ENCODE measurements around the gene KLRB1.

DNA sequence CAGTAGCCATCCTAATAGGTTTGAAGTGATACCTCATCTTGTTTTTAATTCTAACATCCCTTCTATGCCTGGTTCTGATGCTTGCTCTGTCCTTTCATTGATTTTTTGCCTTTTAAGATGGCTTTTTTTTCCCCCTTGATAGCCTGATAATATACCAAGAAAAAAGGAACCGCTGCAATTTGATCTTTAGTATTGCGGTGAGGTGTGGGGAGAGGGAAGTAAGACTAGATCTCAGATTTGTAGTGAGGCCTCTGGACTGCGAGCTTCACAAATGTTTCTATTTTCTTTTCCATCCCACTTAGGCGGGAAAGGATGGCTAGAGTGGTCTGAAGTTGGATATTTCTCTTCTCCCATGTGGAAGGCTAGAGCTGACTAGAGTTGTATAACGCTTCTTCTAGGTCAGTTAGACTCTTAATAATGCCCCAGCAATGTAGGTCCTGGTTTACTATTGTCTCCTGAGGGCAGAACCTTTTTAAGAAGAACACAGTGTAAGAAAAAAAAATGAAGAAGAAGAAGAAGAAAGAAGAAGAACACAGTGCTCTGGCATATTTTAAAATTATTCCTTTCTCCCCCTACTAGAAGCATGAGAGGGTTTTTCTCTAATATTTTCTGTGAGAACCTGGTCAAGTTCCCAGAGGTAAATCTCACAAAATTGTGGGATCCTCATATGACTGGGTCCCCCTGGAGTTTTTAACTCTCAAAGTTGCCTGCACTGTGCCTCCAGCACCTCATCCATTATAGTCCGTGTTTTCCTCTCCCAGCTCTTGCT is 11.9 kb upstream of the KLRB1 start:
- TF ChIP-seq, protein P1, sequence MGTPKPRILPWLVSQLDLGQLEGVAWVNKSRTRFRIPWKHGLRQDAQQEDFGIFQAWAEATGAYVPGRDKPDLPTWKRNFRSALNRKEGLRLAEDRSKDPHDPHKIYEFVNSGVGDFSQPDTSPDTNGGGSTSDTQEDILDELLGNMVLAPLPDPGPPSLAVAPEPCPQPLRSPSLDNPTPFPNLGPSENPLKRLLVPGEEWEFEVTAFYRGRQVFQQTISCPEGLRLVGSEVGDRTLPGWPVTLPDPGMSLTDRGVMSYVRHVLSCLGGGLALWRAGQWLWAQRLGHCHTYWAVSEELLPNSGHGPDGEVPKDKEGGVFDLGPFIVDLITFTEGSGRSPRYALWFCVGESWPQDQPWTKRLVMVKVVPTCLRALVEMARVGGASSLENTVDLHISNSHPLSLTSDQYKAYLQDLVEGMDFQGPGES (IDR thresholded peaks at IDR 0.05; ENCODE audit: low read depth, low read length) = no peak
- TF ChIP-seq, protein P2, sequence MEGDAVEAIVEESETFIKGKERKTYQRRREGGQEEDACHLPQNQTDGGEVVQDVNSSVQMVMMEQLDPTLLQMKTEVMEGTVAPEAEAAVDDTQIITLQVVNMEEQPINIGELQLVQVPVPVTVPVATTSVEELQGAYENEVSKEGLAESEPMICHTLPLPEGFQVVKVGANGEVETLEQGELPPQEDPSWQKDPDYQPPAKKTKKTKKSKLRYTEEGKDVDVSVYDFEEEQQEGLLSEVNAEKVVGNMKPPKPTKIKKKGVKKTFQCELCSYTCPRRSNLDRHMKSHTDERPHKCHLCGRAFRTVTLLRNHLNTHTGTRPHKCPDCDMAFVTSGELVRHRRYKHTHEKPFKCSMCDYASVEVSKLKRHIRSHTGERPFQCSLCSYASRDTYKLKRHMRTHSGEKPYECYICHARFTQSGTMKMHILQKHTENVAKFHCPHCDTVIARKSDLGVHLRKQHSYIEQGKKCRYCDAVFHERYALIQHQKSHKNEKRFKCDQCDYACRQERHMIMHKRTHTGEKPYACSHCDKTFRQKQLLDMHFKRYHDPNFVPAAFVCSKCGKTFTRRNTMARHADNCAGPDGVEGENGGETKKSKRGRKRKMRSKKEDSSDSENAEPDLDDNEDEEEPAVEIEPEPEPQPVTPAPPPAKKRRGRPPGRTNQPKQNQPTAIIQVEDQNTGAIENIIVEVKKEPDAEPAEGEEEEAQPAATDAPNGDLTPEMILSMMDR (IDR thresholded peaks at IDR 0.05) = no peak
- TF ChIP-seq YY1 (IDR thresholded peaks at IDR 0.05; ENCODE audit: low read depth) (no peak), NRF1 (IDR thresholded peaks at IDR 0.05; ENCODE audit: low read depth, low read length) (no peak), TEAD4 (IDR thresholded peaks at IDR 0.05; ENCODE audit: borderline replicate concordance, insufficient read depth) (no peak), GABPA (IDR thresholded peaks at IDR 0.05; ENCODE audit: low read depth) (no peak)
- TF ChIP-seq, protein P3, sequence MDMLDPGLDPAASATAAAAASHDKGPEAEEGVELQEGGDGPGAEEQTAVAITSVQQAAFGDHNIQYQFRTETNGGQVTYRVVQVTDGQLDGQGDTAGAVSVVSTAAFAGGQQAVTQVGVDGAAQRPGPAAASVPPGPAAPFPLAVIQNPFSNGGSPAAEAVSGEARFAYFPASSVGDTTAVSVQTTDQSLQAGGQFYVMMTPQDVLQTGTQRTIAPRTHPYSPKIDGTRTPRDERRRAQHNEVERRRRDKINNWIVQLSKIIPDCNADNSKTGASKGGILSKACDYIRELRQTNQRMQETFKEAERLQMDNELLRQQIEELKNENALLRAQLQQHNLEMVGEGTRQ (IDR thresholded peaks at IDR 0.05; ENCODE audit: borderline replicate concordance, low read depth, low read length) = no peak

All from SK-N-SH (cell line).